Measurements from ENCODE around the gene SCUBE1. TPM values are rescaled to one million over a fixed set of nuclear protein-coding genes. Genes with fewer than 3 reads are reported as not detected.
A peak's percentile ranks its signal among the peaks of the same experiment; 100 is the strongest.

SCUBE1 gene
- total and polyA plus RNA-seq, 4 donors = 0.88 to 18.7 (median 3.5) TPM

DNA sequence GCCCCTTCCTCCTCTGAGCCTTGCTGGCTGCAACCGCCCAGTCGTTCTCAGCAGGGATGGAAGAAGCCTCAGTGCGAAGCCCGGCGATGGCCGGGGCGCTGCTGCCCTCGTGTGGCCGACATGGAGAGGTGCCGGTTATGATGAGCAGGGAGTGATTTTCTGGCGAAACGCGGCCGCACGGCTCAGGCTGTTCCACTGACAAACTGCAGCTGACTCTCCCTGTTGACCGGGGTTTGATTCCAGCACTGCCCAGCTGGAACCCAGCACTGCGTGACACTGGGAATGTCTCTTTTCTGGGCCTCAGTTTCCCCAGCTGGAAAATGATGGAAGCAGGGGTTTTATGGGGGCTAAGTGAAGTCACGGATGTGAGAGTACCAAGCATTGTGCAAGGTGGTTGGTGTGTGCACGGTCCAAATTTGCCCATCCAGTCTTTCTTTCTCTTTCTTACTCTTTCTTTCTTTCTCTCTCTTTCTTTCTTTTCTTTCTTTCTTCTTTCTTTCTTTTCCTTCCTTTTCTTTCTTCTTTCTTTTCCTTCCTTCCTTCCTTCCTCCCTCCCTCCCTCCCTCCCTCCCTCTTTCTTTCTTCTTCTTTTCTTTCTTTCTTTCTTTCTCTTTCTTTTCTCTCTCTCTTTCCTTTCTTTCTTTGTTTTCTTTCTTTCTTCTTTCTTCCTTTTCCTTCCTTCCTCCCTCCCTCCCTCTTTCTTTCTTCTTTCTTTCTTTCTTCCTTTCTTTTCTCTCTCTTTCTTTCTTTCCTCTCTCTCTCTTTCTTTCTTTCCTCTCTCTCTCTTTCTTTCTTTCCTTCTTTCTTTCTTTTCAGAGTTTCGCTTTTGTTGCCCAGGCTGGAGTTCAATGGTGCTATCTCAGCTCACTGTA lies 42.8 kb upstream of the SCUBE1 start:
- peak; percentile 81 to 94 for DNase-seq
- 5 to 8% methylated on average over 20 of the region's 20 CpGs for WGBS, 2 donors
- Histone ChIP-seq H3K4me1 (ENCODE audit: control insufficient read depth in 1 of 2, insufficient read depth in 2 of 2, low read length in 2 of 2) (no peaks in the 10 kb centered on the region), H3K27me3 (ENCODE audit: control insufficient read depth in 1 of 2, insufficient read depth in 2 of 2, low read length in 1 of 2) (peaks cover 0 to 2% of the 10 kb centered on the region in 2 donors), H3K4me3 (ENCODE audit: low read length in 2 of 2) (no peak overlapping the region), H3K27ac (ENCODE audit: low read depth in 1 of 2, low read length in 2 of 2) (no peak overlapping the region), H3K36me3 (ENCODE audit: control insufficient read depth in 1 of 2, insufficient read depth in 2 of 2, low read length in 1 of 2) (no peaks in the 10 kb centered on the region), H3K9me3 (ENCODE audit: control insufficient read depth, low read length) (peaks cover 3% of the 10 kb centered on the region)
- peak; percentile 93 for ATAC-seq (ENCODE audit: low FRiP score)
- intact Hi-C loops (cut with DNase I) = loop anchor here (1.0 to 5.0 kb wide), 5 partner anchors 109 to 1241 kb away; no protein-coding TSS in a partner anchor

DNA sequence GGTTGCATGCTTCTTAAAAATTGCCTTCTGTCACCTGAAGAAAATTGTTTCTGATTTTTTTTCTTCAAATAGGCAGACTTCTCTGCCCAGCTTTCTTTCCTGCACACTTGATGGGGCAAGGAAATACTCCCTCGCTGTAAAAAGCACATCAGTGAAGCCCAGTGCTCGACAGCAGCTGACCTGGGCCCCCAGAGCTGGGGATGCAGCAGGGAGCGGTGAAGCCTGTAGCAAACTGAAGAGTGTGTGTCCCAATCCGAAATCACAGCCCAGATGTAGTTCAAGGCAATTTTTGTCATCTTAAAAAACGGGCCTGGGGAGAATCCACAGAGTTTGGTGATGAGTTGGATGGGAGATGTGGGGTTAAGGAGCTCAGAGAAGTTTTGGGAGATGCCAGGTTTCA lies 41.7 kb upstream of the SCUBE1 start:
- no peak overlapping the region for H3K4me3 ChIP-seq (ENCODE audit: low read length in 2 of 2)
- no peaks in the 10 kb centered on the region for H3K36me3 ChIP-seq (ENCODE audit: control insufficient read depth in 1 of 2, insufficient read depth in 2 of 2, low read length in 1 of 2)
- intact Hi-C loops (cut with DNase I) = loop anchor here (1.0 to 5.0 kb wide), 4 partner anchors 108 to 1242 kb away; no protein-coding TSS in a partner anchor
- DNase-seq = peak in 1 of 2 donors; percentile 44
- ATAC-seq (ENCODE audit: low FRiP score) = no peak
- H3K9me3 ChIP-seq (ENCODE audit: control insufficient read depth, low read length) = peaks cover 3% of the 10 kb centered on the region
- WGBS, 2 donors = 53 to 56% methylated on average over 5 of the region's 5 CpGs
- H3K4me1 ChIP-seq (ENCODE audit: control insufficient read depth in 1 of 2, insufficient read depth in 2 of 2, low read length in 2 of 2) = no peaks in the 10 kb centered on the region
- no peak overlapping the region for H3K27ac ChIP-seq (ENCODE audit: low read depth in 1 of 2, low read length in 2 of 2)
- H3K27me3 ChIP-seq (ENCODE audit: control insufficient read depth in 1 of 2, insufficient read depth in 2 of 2, low read length in 1 of 2) = peaks cover 0 to 2% of the 10 kb centered on the region in 2 donors

DNA sequence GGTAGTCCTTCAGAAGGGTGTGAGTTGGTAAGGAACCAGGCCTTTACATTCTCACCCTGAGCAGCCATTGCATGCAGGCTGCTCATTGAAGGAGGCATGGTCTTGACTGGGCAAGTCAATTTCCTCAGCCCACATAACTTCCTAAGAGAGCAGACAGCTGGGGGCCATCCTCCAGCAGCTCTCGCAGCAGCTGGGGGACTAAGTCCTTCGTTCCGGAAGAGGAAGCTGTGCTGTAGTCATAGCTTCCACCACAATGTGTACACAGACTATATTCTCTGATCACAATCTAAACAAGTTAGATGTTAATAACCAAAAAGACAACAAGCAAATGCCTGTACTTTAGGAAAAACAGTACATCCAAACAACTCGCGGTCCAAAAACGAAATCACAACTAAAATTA lies 38.5 kb upstream of the SCUBE1 start:
- H3K27me3 ChIP-seq (ENCODE audit: control insufficient read depth in 1 of 2, insufficient read depth in 2 of 2, low read length in 1 of 2) = peaks cover 0 to 2% of the 10 kb centered on the region in 2 donors
- intact Hi-C loops (cut with DNase I) = no loop called here
- no peaks in the 10 kb centered on the region for H3K4me1 ChIP-seq (ENCODE audit: control insufficient read depth in 1 of 2, insufficient read depth in 2 of 2, low read length in 2 of 2)
- peaks cover 3% of the 10 kb centered on the region for H3K9me3 ChIP-seq (ENCODE audit: control insufficient read depth, low read length)
- no peak overlapping the region for H3K27ac ChIP-seq (ENCODE audit: low read depth in 1 of 2, low read length in 2 of 2)
- no peak overlapping the region for H3K4me3 ChIP-seq (ENCODE audit: low read length in 2 of 2)
- H3K36me3 ChIP-seq (ENCODE audit: control insufficient read depth in 1 of 2, insufficient read depth in 2 of 2, low read length in 1 of 2) = no peaks in the 10 kb centered on the region
- 76 to 77% methylated on average over 6 of the region's 6 CpGs for WGBS, 2 donors
- ATAC-seq (ENCODE audit: low FRiP score) (no peak), DNase-seq (no peak)

DNA sequence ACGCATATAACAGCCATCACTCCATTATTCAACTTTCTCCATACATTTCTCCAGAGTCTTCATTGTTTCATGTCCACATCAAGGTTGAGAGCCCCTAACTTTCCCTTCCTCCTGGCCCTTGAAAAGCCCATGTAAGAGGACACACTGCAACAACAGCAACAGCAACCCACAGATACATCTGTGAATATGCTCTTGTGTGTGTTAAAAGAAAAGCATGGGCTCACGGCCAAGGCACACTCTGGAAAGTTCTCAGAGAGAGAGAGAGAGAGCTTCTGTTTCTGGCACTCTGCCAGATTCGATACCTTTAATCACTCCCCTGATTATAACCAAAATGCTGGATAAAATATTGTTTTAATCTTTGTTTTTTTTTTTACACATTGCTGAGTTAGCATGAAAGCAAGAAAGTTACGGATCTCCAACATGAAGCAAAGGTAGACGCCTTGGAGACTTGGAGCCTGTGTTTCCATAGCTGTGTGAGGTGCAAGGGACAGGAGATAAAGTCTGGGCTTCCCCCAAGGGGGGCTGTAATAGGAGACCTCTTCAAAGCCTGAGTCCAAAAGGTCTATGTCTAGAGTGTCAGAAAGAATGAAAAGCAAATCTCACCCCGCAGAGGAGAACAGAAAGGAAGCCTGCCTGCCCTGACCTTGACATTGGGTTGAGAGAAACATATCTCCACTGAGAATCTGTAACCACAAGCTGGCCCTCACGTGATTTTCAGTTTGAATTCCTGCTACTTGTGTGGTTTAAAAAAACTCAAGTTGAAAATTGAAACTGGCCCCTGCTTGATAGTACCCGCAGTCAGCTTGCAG lies 34.9 kb upstream of the SCUBE1 start:
- ATAC-seq (ENCODE audit: low FRiP score) (no peak), DNase-seq (peak in 1 of 2 donors; percentile 22)
- Histone ChIP-seq H3K4me3 (ENCODE audit: low read length in 2 of 2) (no peak overlapping the region), H3K27ac (ENCODE audit: low read depth in 1 of 2, low read length in 2 of 2) (peak overlapping the region in 1 of 2 donors; percentile 7), H3K36me3 (ENCODE audit: control insufficient read depth in 1 of 2, insufficient read depth in 2 of 2, low read length in 1 of 2) (no peaks in the 10 kb centered on the region), H3K4me1 (ENCODE audit: control insufficient read depth in 1 of 2, insufficient read depth in 2 of 2, low read length in 2 of 2) (no peaks in the 10 kb centered on the region), H3K27me3 (ENCODE audit: control insufficient read depth in 1 of 2, insufficient read depth in 2 of 2, low read length in 1 of 2) (peaks cover 0 to 2% of the 10 kb centered on the region in 2 donors), H3K9me3 (ENCODE audit: control insufficient read depth, low read length) (peaks cover 5% of the 10 kb centered on the region)
- WGBS, 2 donors = 11 to 17% methylated on average over 8 of the region's 8 CpGs
- intact Hi-C loops (cut with DNase I) = no loop called here

DNA sequence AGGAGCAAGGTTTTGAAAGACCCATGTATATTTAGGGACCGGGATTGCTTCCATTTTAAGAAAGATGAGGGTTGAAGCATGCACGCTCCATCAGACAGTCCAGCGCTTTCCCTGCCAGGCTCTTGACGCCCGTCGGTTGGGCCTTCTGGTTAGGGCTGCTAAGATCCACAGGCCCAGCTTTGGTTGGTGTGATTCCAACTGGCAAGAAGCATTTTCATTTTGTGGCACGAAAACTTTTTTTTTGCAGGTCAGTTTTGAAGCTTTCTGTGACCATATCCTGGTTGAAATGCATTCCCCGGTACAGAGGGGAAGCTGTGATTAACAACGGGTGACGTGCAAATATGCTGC lies 34.4 kb upstream of the SCUBE1 start:
- peaks cover 5% of the 10 kb centered on the region for H3K9me3 ChIP-seq (ENCODE audit: control insufficient read depth, low read length)
- H3K4me3 ChIP-seq (ENCODE audit: low read length in 2 of 2) = no peak overlapping the region
- H3K27me3 ChIP-seq (ENCODE audit: control insufficient read depth in 1 of 2, insufficient read depth in 2 of 2, low read length in 1 of 2) = peaks cover 0 to 2% of the 10 kb centered on the region in 2 donors
- no peaks in the 10 kb centered on the region for H3K36me3 ChIP-seq (ENCODE audit: control insufficient read depth in 1 of 2, insufficient read depth in 2 of 2, low read length in 1 of 2)
- no peak for ATAC-seq (ENCODE audit: low FRiP score)
- peak overlapping the region in 1 of 2 donors; percentile 38 for H3K27ac ChIP-seq (ENCODE audit: low read depth in 1 of 2, low read length in 2 of 2)
- peak in 1 of 2 donors; percentile 53 for DNase-seq
- WGBS, 2 donors = 0 to 5% methylated on average over 10 of the region's 10 CpGs
- no peaks in the 10 kb centered on the region for H3K4me1 ChIP-seq (ENCODE audit: control insufficient read depth in 1 of 2, insufficient read depth in 2 of 2, low read length in 2 of 2)
- intact Hi-C loops (cut with DNase I) = no loop called here

DNA sequence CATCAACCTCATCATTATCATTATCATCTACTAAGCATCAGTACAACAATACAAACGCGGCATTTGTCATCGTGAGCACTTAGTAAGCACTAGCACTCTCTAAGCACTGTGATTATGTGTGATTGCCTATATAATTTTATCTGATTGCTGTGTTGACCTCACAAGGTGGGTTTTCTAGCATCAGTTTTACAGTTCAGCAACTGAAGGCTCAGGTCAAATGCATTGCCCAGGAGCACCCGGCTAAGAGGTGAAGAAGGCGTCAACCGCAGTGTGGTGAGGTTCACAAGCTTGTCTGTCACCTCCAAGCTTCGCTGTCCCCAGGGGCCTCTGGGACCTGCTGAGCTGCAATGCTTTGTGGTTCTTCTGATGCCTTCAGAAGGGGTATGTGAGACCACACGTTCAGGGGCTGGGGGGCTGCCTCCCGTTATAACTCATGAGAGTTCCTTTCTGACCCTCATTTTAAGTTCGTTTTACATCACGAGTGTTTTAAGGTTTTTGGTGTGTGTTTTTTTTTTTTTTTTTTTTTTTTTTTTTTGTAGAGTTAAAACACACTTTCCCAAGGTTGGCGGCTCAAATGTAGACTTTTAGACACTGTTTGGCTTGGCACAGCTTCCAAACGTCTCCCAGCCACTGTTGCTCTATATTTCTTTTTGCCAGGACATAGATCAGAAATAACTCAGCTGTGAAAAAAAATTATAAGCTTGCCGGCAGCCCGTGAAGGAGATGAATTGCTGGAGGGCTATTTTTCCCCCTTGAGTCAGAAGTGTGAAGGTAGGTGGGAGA lies 33.8 kb upstream of the SCUBE1 start:
- H3K4me3 ChIP-seq (ENCODE audit: low read length in 2 of 2) = no peak overlapping the region
- no peaks in the 10 kb centered on the region for H3K4me1 ChIP-seq (ENCODE audit: control insufficient read depth in 1 of 2, insufficient read depth in 2 of 2, low read length in 2 of 2)
- WGBS, 2 donors = 13 to 22% methylated on average over 15 of the region's 15 CpGs
- peak in 1 of 2 donors; percentile 60 for DNase-seq
- H3K9me3 ChIP-seq (ENCODE audit: control insufficient read depth, low read length) = peaks cover 5% of the 10 kb centered on the region
- no peak for ATAC-seq (ENCODE audit: low FRiP score)
- H3K36me3 ChIP-seq (ENCODE audit: control insufficient read depth in 1 of 2, insufficient read depth in 2 of 2, low read length in 1 of 2) = no peaks in the 10 kb centered on the region
- intact Hi-C loops (cut with DNase I) = no loop called here
- peak overlapping the region in 1 of 2 donors; percentile 48 for H3K27ac ChIP-seq (ENCODE audit: low read depth in 1 of 2, low read length in 2 of 2)
- H3K27me3 ChIP-seq (ENCODE audit: control insufficient read depth in 1 of 2, insufficient read depth in 2 of 2, low read length in 1 of 2) = peaks cover 0 to 2% of the 10 kb centered on the region in 2 donors

DNA sequence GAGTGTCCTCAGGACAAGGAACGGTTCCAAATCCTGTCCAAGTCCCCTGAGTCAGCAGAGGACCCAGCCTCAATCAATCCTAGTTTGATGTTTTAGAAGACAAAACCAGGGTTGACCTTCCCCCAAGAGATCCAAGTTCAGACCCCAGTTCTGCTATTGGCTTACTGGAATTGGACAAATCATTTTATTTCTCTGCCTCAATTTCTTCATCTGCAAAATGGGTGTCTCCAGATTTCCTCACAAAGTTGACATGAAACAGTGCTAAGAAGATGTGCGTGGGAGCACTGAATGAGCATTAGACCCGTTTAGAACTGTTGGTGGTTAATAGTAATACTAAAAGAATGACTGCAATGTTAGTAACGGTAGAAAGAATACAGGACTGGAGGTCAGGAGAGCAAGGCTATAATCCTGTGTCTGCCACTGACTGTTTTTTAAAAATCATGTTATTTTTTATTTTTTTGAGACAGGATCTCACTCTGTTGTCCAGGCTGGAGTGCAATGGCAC lies 32.8 kb upstream of the SCUBE1 start:
- ATAC-seq (ENCODE audit: low FRiP score) (no peak), DNase-seq (no peak)
- no peak overlapping the region for H3K27ac ChIP-seq (ENCODE audit: low read depth in 1 of 2, low read length in 2 of 2)
- no peak overlapping the region for H3K4me3 ChIP-seq (ENCODE audit: low read length in 2 of 2)
- intact Hi-C loops (cut with DNase I) = no loop called here
- no peaks in the 10 kb centered on the region for H3K36me3 ChIP-seq (ENCODE audit: control insufficient read depth in 1 of 2, insufficient read depth in 2 of 2, low read length in 1 of 2)
- H3K9me3 ChIP-seq (ENCODE audit: control insufficient read depth, low read length) = peaks cover 2% of the 10 kb centered on the region
- WGBS, 2 donors = 32 to 47% methylated on average over 4 of the region's 4 CpGs
- H3K4me1 ChIP-seq (ENCODE audit: control insufficient read depth in 1 of 2, insufficient read depth in 2 of 2, low read length in 2 of 2) = no peaks in the 10 kb centered on the region
- H3K27me3 ChIP-seq (ENCODE audit: control insufficient read depth in 1 of 2, insufficient read depth in 2 of 2, low read length in 1 of 2) = no peaks in the 10 kb centered on the region

DNA sequence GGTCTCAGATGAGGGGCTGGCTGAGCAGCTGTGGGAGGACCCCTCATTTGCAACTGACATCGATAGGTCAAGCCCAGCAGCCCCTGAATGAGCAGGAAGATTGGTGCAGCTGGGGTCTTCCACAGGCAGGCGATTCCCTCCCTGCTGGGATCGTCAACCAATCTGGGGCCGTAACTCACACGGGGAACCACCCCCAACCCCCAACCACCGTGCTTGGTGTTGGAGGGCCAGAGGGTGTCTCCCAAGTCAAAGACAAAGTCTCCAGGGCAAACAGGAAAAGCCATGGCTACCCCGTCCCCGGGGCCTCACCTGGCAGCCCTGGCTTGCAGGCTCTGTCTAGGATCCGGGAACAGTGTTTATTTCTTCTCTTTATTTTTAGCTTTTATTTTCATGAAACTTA lies 26.9 kb upstream of the SCUBE1 start:
- Histone ChIP-seq H3K9me3 (ENCODE audit: control insufficient read depth, low read length) (peaks cover 4% of the 10 kb centered on the region), H3K36me3 (ENCODE audit: control insufficient read depth in 1 of 2, insufficient read depth in 2 of 2, low read length in 1 of 2) (no peaks in the 10 kb centered on the region), H3K27me3 (ENCODE audit: control insufficient read depth in 1 of 2, insufficient read depth in 2 of 2, low read length in 1 of 2) (no peaks in the 10 kb centered on the region), H3K4me3 (ENCODE audit: low read length in 2 of 2) (no peak overlapping the region), H3K4me1 (ENCODE audit: control insufficient read depth in 1 of 2, insufficient read depth in 2 of 2, low read length in 2 of 2) (no peaks in the 10 kb centered on the region), H3K27ac (ENCODE audit: low read depth in 1 of 2, low read length in 2 of 2) (no peak overlapping the region)
- ATAC-seq (ENCODE audit: low FRiP score) (no peak), DNase-seq (peak in 1 of 2 donors; percentile 44)
- WGBS, 2 donors = 4 to 9% methylated on average over 9 of the region's 9 CpGs
- intact Hi-C loops (cut with DNase I) = no loop called here

All from aorta (tissue), 5 donors.